IPS DF 4.7 (cell line): ENCODE measurements around the gene COQ9.
"Not testable (repeated sequence)": the region's sequence is repeated elsewhere in the genome, so short reads cannot be mapped to it uniquely, and the experiment has no call there.

Experiments
- DNase-seq: peaks from one replicate; pipeline ENCODE4 v3.0.0-alpha.2; 2013; ENCODE audit warnings: low spot score; ENCODE audit errors: extremely low read depth

The COQ9 gene

GRCh38 chr16:57447186-57447962 is at the start of gene COQ9, which contains the start of gene CIAPIN1:
TSS of gene COQ9 (plus strand) at chr16:57447479. CDS start at chr16:57447506, 27 bp downstream.
TSS of gene CIAPIN1 (minus strand) at chr16:57447385. CDS start at chr16:57440928, 6,457 bp downstream.
- DNase-seq, result no peak

- DNase-seq, result not testable (repeated sequence)
Observed at GRCh38 chr16:57397493-57397892, 49.8 kb upstream of the COQ9 start.

GRCh38 chr16:57401943-57402640 is 45.2 kb upstream of the COQ9 start:
- DNase-seq, result no peak

- no peak for DNase-seq
Observed at GRCh38 chr16:57403965-57404817, 43.1 kb upstream of the COQ9 start, which contains the start of gene CCL17. TSS of gene CCL17 (plus strand) at chr16:57404767. CDS start at chr16:57413933, 9,166 bp downstream.

GRCh38 chr16:57405097-57405496 is 42.2 kb upstream of the COQ9 start:
- no peak for DNase-seq

- DNase-seq, result no peak
Observed at GRCh38 chr16:57406881-57407280, 40.4 kb upstream of the COQ9 start.

- DNase-seq, result no peak
Observed at GRCh38 chr16:57407521-57408353, 39.5 kb upstream of the COQ9 start.

GRCh38 chr16:57409065-57409464 is 38.2 kb upstream of the COQ9 start:
- no peak for DNase-seq

GRCh38 chr16:57409870-57410587 is 37.2 kb upstream of the COQ9 start:
- DNase-seq, result no peak

- no peak for DNase-seq
Observed at GRCh38 chr16:57411362-57411976, 35.8 kb upstream of the COQ9 start.

- no peak for DNase-seq
Observed at GRCh38 chr16:57412584-57412983, 34.7 kb upstream of the COQ9 start.

- DNase-seq, result no peak
Observed at GRCh38 chr16:57413301-57413730, 34.0 kb upstream of the COQ9 start.

GRCh38 chr16:57413733-57414132 is 33.5 kb upstream of the COQ9 start:
- DNase-seq, result no peak

GRCh38 chr16:57416084-57416483 is 31.2 kb upstream of the COQ9 start:
- no peak for DNase-seq

- no peak for DNase-seq
Observed at GRCh38 chr16:57419506-57419905, 27.8 kb upstream of the COQ9 start.

- DNase-seq, result no peak
Observed at GRCh38 chr16:57422026-57422944, 25.0 kb upstream of the COQ9 start.

- no peak for DNase-seq
Observed at GRCh38 chr16:57423152-57423551, 24.1 kb upstream of the COQ9 start.

- DNase-seq, result no peak
Observed at GRCh38 chr16:57424583-57424982, 22.7 kb upstream of the COQ9 start.
